GM12878 (cell line): ENCODE measurements around the gene ABCA4. TPM values are rescaled to one million over a fixed set of nuclear protein-coding genes. Genes with fewer than 3 reads are reported as not detected.

Source experiments
- ATAC-seq: fragments of 200-7000 bp; cut with Tn5 transposase; 3 replicates; pipeline ENCODE4 v1.9.1; 2020; ENCODE audit warnings: mild to moderate bottlenecking, moderate library complexity
- BruUV-seq: library from RNA; stranded (reverse); fragments of 400-500 nt; replicated peaks from 2 replicates; lab custom pipeline; 2021; lab: Mats Ljungman, UMichigan
- CTCF ChIA-PET: fragments of 300-600 bp; sonication (Branson Sonifier 250); formaldehyde crosslinking; extraction: SDS; loops from one replicate; lab custom pipeline; 2021; ENCODE audit warnings: inconsistent platforms; lab: Yijun Ruan, JAX
- POLR2A ChIA-PET: fragments of 350-600 bp; formaldehyde crosslinking; extraction: SDS; loops from one replicate; lab custom pipeline; 2021; ENCODE audit warnings: inconsistent platforms; lab: Charles Lee
- RAD21 ChIA-PET: fragments of 300-600 bp; sonication (Branson Sonifier 250); formaldehyde crosslinking; loops from one replicate; lab custom pipeline; 2023; ENCODE audit warnings: antibody characterized with exemption; ENCODE audit not compliant: unreplicated experiment; lab: Charles Lee
- SMC1A ChIA-PET: fragments of 300-600 bp; sonication (Branson Sonifier 250); formaldehyde crosslinking; loops from one replicate; lab custom pipeline; 2023; ENCODE audit not compliant: unreplicated experiment, uncharacterized antibody; lab: Charles Lee
- DNase-seq: peaks from one replicate; pipeline ENCODE4 v3.0.0-alpha.2; 2011; ENCODE audit warnings: low read depth, low spot score
- FAIRE-seq: peaks from 3 replicates; lab custom pipeline; 2011; peaks lifted over from hg19 to GRCh38; lab: Jason Lieb, UNC
- H2AFZ ChIP-seq: 2 replicates; pipeline ENCODE4 v1.6.0; 2011; ENCODE audit warnings: low read depth, low read length, control low read depth; ENCODE audit not compliant: control insufficient read depth
- H3K27ac ChIP-seq: 2 replicates; pipeline ENCODE4 v1.5.1; 2011; ENCODE audit warnings: control low read depth; ENCODE audit not compliant: control insufficient read depth, insufficient read depth
- H3K27me3 ChIP-seq, 2 experiments: replicated peaks in 1 of 2; 2 replicates each; pipeline versions ENCODE4 v1.6.0 to v1.6.1; 2011; ENCODE audit warnings: low read length in 1 of 2; ENCODE audit not compliant: control insufficient read depth in 2 of 2, insufficient read depth in 2 of 2
- H3K36me3 ChIP-seq, 2 experiments: 2 replicates each; pipeline ENCODE4 v1.5.1; 2011; ENCODE audit warnings: low read length in 1 of 2; ENCODE audit not compliant: control insufficient read depth in 2 of 2, insufficient read depth in 2 of 2
- H3K4me1 ChIP-seq: 2 replicates; pipeline ENCODE4 v1.6.1; 2011; ENCODE audit warnings: mild to moderate bottlenecking, low read length, moderate library complexity, mixed read lengths; ENCODE audit not compliant: control insufficient read depth, insufficient read depth
- H3K4me2 ChIP-seq: 2 replicates; pipeline ENCODE4 v1.6.0; 2011; ENCODE audit warnings: control low read depth; ENCODE audit not compliant: control insufficient read depth, insufficient read depth
- H3K4me3 ChIP-seq: fragments of 200-600 bp; sonication (generic); 2 replicates; pipeline ENCODE4 v1.5.1; 2016
- H3K79me2 ChIP-seq: 2 replicates; pipeline ENCODE4 v1.6.0; 2011; ENCODE audit warnings: low read length; ENCODE audit not compliant: control insufficient read depth, insufficient read depth
- H3K9ac ChIP-seq: 2 replicates; pipeline ENCODE4 v1.8.0; 2011; ENCODE audit warnings: low read length, control low read depth, mixed read lengths; ENCODE audit not compliant: control insufficient read depth, insufficient read depth
- H3K9me3 ChIP-seq: replicated peaks from 3 replicates; pipeline ENCODE4 v1.5.1; 2011; ENCODE audit warnings: mild to moderate bottlenecking, low read length; ENCODE audit not compliant: control insufficient read depth, insufficient read depth
- H4K20me1 ChIP-seq: 2 replicates; pipeline ENCODE4 v1.6.0; 2011; ENCODE audit not compliant: control insufficient read depth, insufficient read depth
- BACH1 ChIP-seq: fragments of 450-650 bp; IDR thresholded peaks from 2 replicates; pipeline ENCODE4 v1.6.1; 2017; ENCODE audit warnings: mild to moderate bottlenecking, borderline replicate concordance
- BCL3 ChIP-seq: IDR thresholded peaks from 2 replicates; pipeline ENCODE4 v1.6.1; 2011; ENCODE audit warnings: borderline replicate concordance, low read depth, mild to moderate bottlenecking, moderate library complexity, low read length; ENCODE audit not compliant: insufficient read depth, poor library complexity, severe bottlenecking
- CBFB ChIP-seq: IDR thresholded peaks from 2 replicates; pipeline ENCODE4 v1.6.1; 2016; ENCODE audit warnings: antibody characterized with exemption, low read depth
- CREM ChIP-seq: IDR thresholded peaks from 2 replicates; pipeline ENCODE4 v1.6.1; 2014; ENCODE audit warnings: antibody characterized with exemption, low read depth
- CTCF ChIP-seq, 3 experiments: IDR thresholded peaks in 2 of 3; conservative IDR thresholded peaks in 1 of 3; 2 replicates each; pipeline ENCODE4 v1.5.1; 2011; ENCODE audit warnings: low read depth in 3 of 3, low read length in 3 of 3, mild to moderate bottlenecking in 3 of 3, control low read depth in 2 of 3, moderate library complexity in 2 of 3, inconsistent platforms in 1 of 3, mixed read lengths in 1 of 3; ENCODE audit not compliant: control insufficient read depth in 2 of 3, insufficient read depth in 1 of 3; ENCODE audit errors: extremely low read depth in 1 of 3
- GABPA ChIP-seq: IDR thresholded peaks from 2 replicates; pipeline ENCODE4 v1.6.1; 2014; ENCODE audit warnings: antibody characterized with exemption, low read depth, mild to moderate bottlenecking, inconsistent platforms
- GATAD2B ChIP-seq: fragments of 450-650 bp; conservative IDR thresholded peaks from 2 replicates; pipeline ENCODE4 v1.6.1; 2017; ENCODE audit warnings: low read depth, mild to moderate bottlenecking, moderate library complexity
- KLF5 ChIP-seq: fragments of 450-650 bp; IDR thresholded peaks from 2 replicates; pipeline ENCODE4 v1.6.1; 2014; ENCODE audit warnings: mild to moderate bottlenecking; ENCODE audit not compliant: partially characterized antibody
- PBX3 ChIP-seq: IDR thresholded peaks from 2 replicates; pipeline ENCODE4 v1.6.1; 2011; ENCODE audit warnings: mild to moderate bottlenecking, low read depth, low read length, moderate library complexity; ENCODE audit not compliant: insufficient replicate concordance
- TAF1 ChIP-seq: IDR thresholded peaks from 2 replicates; pipeline ENCODE4 v1.6.1; 2011; ENCODE audit warnings: mild to moderate bottlenecking, low read depth, low read length, borderline replicate concordance
- TCF7 ChIP-seq: IDR thresholded peaks from 2 replicates; pipeline ENCODE4 v1.6.1; 2014; ENCODE audit warnings: antibody characterized with exemption, borderline replicate concordance
- YBX1 ChIP-seq: fragments of 450-650 bp; IDR thresholded peaks from 2 replicates; pipeline ENCODE4 v1.6.1; 2016; ENCODE audit warnings: antibody characterized with exemption
- ZBTB11 ChIP-seq: fragments of 450-650 bp; formaldehyde crosslinking; IDR thresholded peaks from 2 replicates; pipeline ENCODE4 v1.5.0; 2022; ENCODE audit warnings: mild to moderate bottlenecking, missing genetic modification characterization
- ZNF207 ChIP-seq: fragments of 450-650 bp; IDR thresholded peaks from 2 replicates; pipeline ENCODE4 v1.6.1; 2014; ENCODE audit warnings: antibody characterized with exemption, mild to moderate bottlenecking, borderline replicate concordance
- ZNF384 ChIP-seq: IDR thresholded peaks from 2 replicates; pipeline ENCODE4 v1.6.1; 2012; ENCODE audit warnings: low read depth, mild to moderate bottlenecking, low read length, improper control_type of control experiment, borderline replicate concordance
- ZNF622 ChIP-seq: fragments of 450-650 bp; IDR thresholded peaks from 2 replicates; pipeline ENCODE4 v1.6.1; 2017; ENCODE audit warnings: mild to moderate bottlenecking, inconsistent platforms
- WGBS: methylation state at CpG from one replicate; pipeline ENCODE4 v1.1.6; 2016; ENCODE audit warnings: low lambda C conversion rate; ENCODE audit not compliant: insufficient replicate concordance, insufficient coverage; ENCODE audit errors: missing lambda C conversion rate; 5-methylcytosine and 5-hydroxymethylcytosine counted together
- in situ Hi-C: fragments of 300-500 bp; cut with MboI; formaldehyde crosslinking; loops from 9 replicates; pipeline ENCODE4 v1.14.3; 2018; ENCODE audit warnings: mixed read lengths
- intact Hi-C: fragments of 100-400 bp; cut with micrococcal nuclease; formaldehyde crosslinking; loops from one replicate; pipeline ENCODE4 v1.14.2; 2022; ENCODE audit not compliant: unreplicated experiment
- polyA plus RNA-seq, 11 experiments: library from polyadenylated mRNA; depleted of rRNA in 4 of 11; unstranded in 6 of 11; stranded (reverse) in 5 of 11; fragments of >200 nt; fragmentation: Nextera tagmentation in 4 of 11; fragmentation: Illumina TruSeq in 1 of 11; extraction: Ambion mirVana in 4 of 11; extraction: Trizol in 1 of 11; gene quantifications; 1 replicate in 1 of 11; 2 replicates in 10 of 11; pipeline versions ENCODE4 v1.2.1 to v1.2.3, GENCODE V29; 2011 to 2016; ENCODE audit warnings: inconsistent platforms in 2 of 11, missing spikeins in 2 of 11, low read depth in 1 of 11
- total RNA-seq, 4 experiments: library from RNA; depleted of rRNA in 3 of 4; stranded (reverse); fragments of >200 nt in 3 of 4; fragmentation: Illumina TruSeq in 1 of 4; extraction: Trizol in 1 of 4; gene quantifications; 2 replicates each; pipeline versions ENCODE4 v1.2.1 to v1.2.3, GENCODE V29; 2013 to 2021

Gene ABCA4
- total and polyA plus RNA-seq, 10 of the 15 experiments (the other 5 are each of a cell fraction or from before 2014, with no cell fraction given), result 0.03 to 0.28 (median 0.11) TPM; not detected in 3

- no peak overlapping the region for H3K4me3 ChIP-seq
- no peaks in the 10 kb centered on the region for H3K79me2 ChIP-seq
- WGBS, result 28% methylated on average over 4 of the region's 4 CpGs
- no peaks in the 10 kb centered on the region for H4K20me1 ChIP-seq
- ChIA-PET RAD21 (interaction anchor here (0.7 kb wide), 1 partner anchor 339 kb away, joined by 3 read pairs; no protein-coding TSS in a partner anchor), SMC1A (interaction anchor here (0.6 to 1.7 kb wide), 2 partner anchors 16 to 507 kb away, joined by 3 to 4 read pairs; no protein-coding TSS in a partner anchor), CTCF (interaction anchor here (1.1 to 1.8 kb wide), 3 partner anchors 15 to 58 kb away, joined by 3 to 6 read pairs (median 3); no protein-coding TSS in a partner anchor), POLR2A (interaction anchor here (0.6 kb wide), 1 partner anchor 21 kb away, joined by 5 read pairs; no protein-coding TSS in a partner anchor)
- in situ Hi-C loops, result no loop called here
- FAIRE-seq, result no peak
- no peak overlapping the region for H3K4me2 ChIP-seq
- no peaks in the 10 kb centered on the region for H3K4me1 ChIP-seq
- BruUV-seq, result no TSS peak
- no peak overlapping the region for H3K27ac ChIP-seq
- intact Hi-C loops, result no loop called here
- ATAC-seq, result no peak
- no peak overlapping the region for H2AFZ ChIP-seq
- H3K36me3 ChIP-seq, result no peaks in the 10 kb centered on the region
- no peak overlapping the region for H3K9ac ChIP-seq
- no peaks in the 10 kb centered on the region for H3K27me3 ChIP-seq
- no peaks in the 10 kb centered on the region for H3K9me3 ChIP-seq
- DNase-seq, result no peak
- TF ChIP-seq GATAD2B (no peak), ZBTB11 (CRISPR knock-in tag) (no peak), ZNF622 (no peak), BACH1 (no peak), TAF1 (no peak), BCL3 (no peak), CREM (no peak), PBX3 (no peak), CTCF (IDR thresholded peaks at IDR 0.05 in 2 of 3, conservative IDR thresholded peaks at IDR 0.05 in 1 of 3; ENCODE audit: control insufficient read depth in 2 of 3, extremely low read depth in 1 of 3, insufficient read depth in 1 of 3, low read depth in 3 of 3, low read length in 3 of 3) (no peak), ZNF207 (no peak), TCF7 (no peak), GABPA (no peak), YBX1 (no peak), KLF5 (no peak), ZNF384 (no peak), CBFB (no peak)
Measured at GRCh38 chr1:93979718-93980319, 141.1 kb downstream of the ABCA4 start.
